CD4-positive, CD25-positive, alpha-beta regulatory T cell (primary cell): Measurements from ENCODE around the gene HERPUD2. TPM values are rescaled to one million over a fixed set of nuclear protein-coding genes. Genes with fewer than 3 reads are reported as not detected.
A peak's percentile ranks its signal among the peaks of the same experiment; 100 is the strongest.

Experiments used
- ATAC-seq, 2 donors: fragments of 150-1000 bp; cut with Tn5 transposase; one replicate each; pipeline ENCODE4 v1.10.0; 2021; ENCODE audit warnings: low read depth in 2 of 2, moderate number of reproducible peaks in 2 of 2, moderate library complexity in 1 of 2
- DNase-seq, 3 donors: peaks; one replicate each; pipeline versions ENCODE4 v3.0.0 to v3.0.0-alpha.2; 2012 to 2022; ENCODE audit warnings: mixed read lengths in 1 of 3
- H3K27ac ChIP-seq: one replicate; pipeline ENCODE4 v1.7.0; 2013; ENCODE audit warnings: mild to moderate bottlenecking, low read length; ENCODE audit not compliant: insufficient read depth, poor library complexity, severe bottlenecking
- H3K27me3 ChIP-seq: one replicate; pipeline ENCODE4 v1.7.0; 2013; ENCODE audit warnings: low read length; ENCODE audit not compliant: control insufficient read depth, insufficient read depth
- H3K36me3 ChIP-seq: one replicate; pipeline ENCODE4 v1.7.0; 2013; ENCODE audit warnings: mild to moderate bottlenecking, low read length, moderate library complexity; ENCODE audit not compliant: control insufficient read depth, insufficient read depth
- H3K4me1 ChIP-seq: 2 replicates; pipeline ENCODE4 v1.7.0; 2013; ENCODE audit warnings: mild to moderate bottlenecking, low read length; ENCODE audit not compliant: insufficient read depth, control insufficient read depth, poor library complexity, severe bottlenecking
- H3K4me3 ChIP-seq: one replicate; pipeline ENCODE4 v1.7.0; 2013; ENCODE audit warnings: low read depth, mild to moderate bottlenecking, low read length, moderate library complexity
- H3K9me3 ChIP-seq, 2 experiments: 1 replicate in 1 of 2; 2 replicates in 1 of 2; pipeline ENCODE4 v1.7.0; 2013; ENCODE audit warnings: low read length in 2 of 2, mild to moderate bottlenecking in 1 of 2, moderate library complexity in 1 of 2; ENCODE audit not compliant: control insufficient read depth in 2 of 2
- H3K27ac Mint-ChIP-seq, 3 donors: one replicate each; pipeline ENCODE4 v1.8.0; 2020 to 2022; ENCODE audit warnings: mild to moderate bottlenecking in 3 of 3, mixed read lengths in 3 of 3, moderate library complexity in 2 of 3
- H3K27me3 Mint-ChIP-seq: one replicate; pipeline ENCODE4 v1.8.0; 2022; ENCODE audit warnings: mild to moderate bottlenecking, mixed read lengths
- H3K36me3 Mint-ChIP-seq: one replicate; pipeline ENCODE4 v1.8.0; 2020; ENCODE audit warnings: mixed read lengths
- H3K4me1 Mint-ChIP-seq, 4 donors: one replicate each; pipeline ENCODE4 v1.8.0; 2020 to 2022; ENCODE audit warnings: mixed read lengths in 4 of 4, mild to moderate bottlenecking in 1 of 4
- H3K4me3 Mint-ChIP-seq, 4 donors: one replicate each; pipeline ENCODE4 v1.8.0; 2020 to 2022; ENCODE audit warnings: mild to moderate bottlenecking in 4 of 4, mixed read lengths in 4 of 4, moderate library complexity in 3 of 4
- H3K9me3 Mint-ChIP-seq, 7 donors: one replicate each; pipeline ENCODE4 v1.8.0; 2020 to 2022; ENCODE audit warnings: mixed read lengths in 7 of 7, mild to moderate bottlenecking in 3 of 7, moderate library complexity in 2 of 7
- polyA plus RNA-seq, 4 donors: library from polyadenylated mRNA; unstranded; fragments of 300-500 nt; fragmentation: Illumina TruSeq; gene quantifications; one replicate each; pipeline ENCODE4 v1.2.3, GENCODE V29; 2021
- total RNA-seq: library from RNA; stranded (reverse); gene quantifications from one replicate; pipeline ENCODE4 v1.2.3, GENCODE V29; 2022

The HERPUD2 gene, protein sequence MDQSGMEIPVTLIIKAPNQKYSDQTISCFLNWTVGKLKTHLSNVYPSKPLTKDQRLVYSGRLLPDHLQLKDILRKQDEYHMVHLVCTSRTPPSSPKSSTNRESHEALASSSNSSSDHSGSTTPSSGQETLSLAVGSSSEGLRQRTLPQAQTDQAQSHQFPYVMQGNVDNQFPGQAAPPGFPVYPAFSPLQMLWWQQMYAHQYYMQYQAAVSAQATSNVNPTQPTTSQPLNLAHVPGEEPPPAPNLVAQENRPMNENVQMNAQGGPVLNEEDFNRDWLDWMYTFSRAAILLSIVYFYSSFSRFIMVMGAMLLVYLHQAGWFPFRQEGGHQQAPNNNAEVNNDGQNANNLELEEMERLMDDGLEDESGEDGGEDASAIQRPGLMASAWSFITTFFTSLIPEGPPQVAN
- total RNA-seq = 113 TPM
- 10 to 100 TPM; 75.2 to 81.3 (median 79.7) TPM for polyA plus RNA-seq

DNA sequence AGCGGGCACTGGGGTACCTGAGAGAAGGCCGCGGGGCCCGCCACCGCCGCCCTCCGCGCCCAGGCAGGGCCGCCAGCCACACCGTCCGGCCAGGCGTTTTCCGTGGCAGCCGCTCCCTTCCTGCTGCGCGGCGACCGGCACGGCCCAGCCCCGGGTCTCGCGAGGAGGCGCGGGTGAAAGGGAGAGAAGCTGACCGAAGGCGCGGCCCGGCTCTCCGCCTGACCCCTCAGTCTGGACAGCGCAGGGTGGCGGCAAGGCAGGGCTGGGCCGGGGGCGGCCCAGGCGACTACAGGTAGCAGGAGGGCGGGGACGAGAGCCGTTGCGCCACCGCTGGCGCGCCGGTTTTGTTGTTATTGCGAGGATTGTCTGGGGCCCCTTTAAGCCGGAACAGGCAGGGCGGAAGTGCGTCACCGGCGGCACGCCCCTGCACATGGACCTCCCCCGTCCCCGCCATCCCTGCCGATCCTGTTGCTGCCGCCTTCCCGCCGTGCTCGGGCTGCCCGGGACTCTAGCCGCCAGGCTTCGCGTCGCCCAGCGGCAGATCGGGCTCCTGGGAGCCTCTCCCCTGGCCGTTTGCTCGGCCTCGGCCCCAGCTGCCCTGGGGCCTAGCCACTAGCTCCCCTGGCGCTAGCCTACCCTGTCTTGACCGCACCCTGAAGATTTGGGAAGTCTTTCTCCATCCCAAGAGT, at the start of gene HERPUD2:
TSS of gene HERPUD2 (minus strand) at position 352 of the 689 bp plus-strand sequence. CDS start 805 bp downstream, outside the sequence.
- Mint-ChIP-seq H3K36me3 (peaks cover 4% of the 10 kb centered on the region), H3K27me3 (no peaks in the 10 kb centered on the region), H3K27ac (peak within 1 kb of the TSS; percentile 97 to 99 (median 97)), H3K4me3 (peak within 1 kb of the TSS; percentile 97 to 99 (median 98)), H3K4me1 (peaks cover 30 to 49% (median 39%) of the 10 kb centered on the region in 4 donors), H3K9me3 (no peaks in the 10 kb centered on the region)
- Histone ChIP-seq H3K9me3 (no peaks in the 10 kb centered on the region), H3K27me3 (no peaks in the 10 kb centered on the region), H3K27ac (peak within 1 kb of the TSS; percentile 93), H3K4me3 (peak within 1 kb of the TSS; percentile 99), H3K36me3 (no peaks in the 10 kb centered on the region), H3K4me1 (peaks cover 47% of the 10 kb centered on the region)
- DNase-seq (peak; percentile 92 to 94 (median 92)), ATAC-seq (peak; percentile 86 to 88)

DNA sequence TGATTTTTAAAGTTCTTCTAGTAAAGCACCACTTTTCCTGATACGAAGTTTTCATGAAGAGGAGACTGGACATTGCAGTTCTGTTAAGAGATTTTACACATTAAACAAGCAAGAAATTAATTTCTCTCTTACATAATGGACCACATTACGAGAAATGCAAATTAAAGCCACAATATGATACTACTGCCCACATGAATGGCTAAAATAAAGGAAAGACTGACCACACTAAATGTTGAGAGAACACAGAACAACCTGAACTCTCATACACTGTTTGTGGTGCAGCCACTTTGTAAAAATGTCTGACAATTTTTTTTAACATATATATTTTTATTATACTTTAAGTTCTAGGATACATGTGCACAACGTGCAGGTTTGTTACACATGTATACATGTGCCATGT, 44.0 kb upstream of the HERPUD2 start:
- Mint-ChIP-seq H3K9me3 (peaks cover 0 to 12% (median 2%) of the 10 kb centered on the region in 7 donors), H3K4me3 (no peak overlapping the region), H3K36me3 (no peaks in the 10 kb centered on the region), H3K27ac (no peak overlapping the region), H3K4me1 (no peaks in the 10 kb centered on the region), H3K27me3 (peaks cover 20% of the 10 kb centered on the region)
- H3K27me3 ChIP-seq = peaks cover 2% of the 10 kb centered on the region
- H3K9me3 ChIP-seq = no peaks in the 10 kb centered on the region
- no peak for ATAC-seq
- no peaks in the 10 kb centered on the region for H3K4me1 ChIP-seq
- H3K27ac ChIP-seq = no peak overlapping the region
- no peak for DNase-seq
- H3K36me3 ChIP-seq = no peaks in the 10 kb centered on the region
- no peak overlapping the region for H3K4me3 ChIP-seq

DNA sequence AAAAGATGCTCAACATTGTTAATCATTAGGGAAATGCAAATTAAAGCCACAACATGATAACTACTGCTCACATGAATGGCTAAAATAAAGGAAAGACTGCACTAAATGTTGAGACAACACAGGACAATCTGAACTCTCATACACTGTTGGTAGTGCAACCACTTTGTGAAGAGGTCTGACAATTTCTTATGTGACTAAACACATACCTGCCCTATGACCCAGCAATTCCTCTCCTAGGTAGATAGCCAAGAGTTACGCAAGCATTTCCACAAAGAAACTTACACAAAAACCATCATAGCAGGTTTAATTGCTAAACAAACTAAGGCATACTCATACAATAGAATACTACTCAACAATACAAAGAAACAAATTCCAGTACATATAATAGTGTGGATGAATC, 41.8 kb upstream of the HERPUD2 start:
- no peak for ATAC-seq
- Histone ChIP-seq H3K4me1 (no peaks in the 10 kb centered on the region), H3K4me3 (no peak overlapping the region), H3K9me3 (no peaks in the 10 kb centered on the region), H3K27ac (no peak overlapping the region), H3K27me3 (peaks cover 2% of the 10 kb centered on the region), H3K36me3 (no peaks in the 10 kb centered on the region)
- H3K27me3 Mint-ChIP-seq = peaks cover 14% of the 10 kb centered on the region
- no peak overlapping the region for H3K4me3 Mint-ChIP-seq
- no peaks in the 10 kb centered on the region for H3K4me1 Mint-ChIP-seq
- peaks cover 0 to 5% (median 2%) of the 10 kb centered on the region in 7 donors for H3K9me3 Mint-ChIP-seq
- H3K27ac Mint-ChIP-seq = no peak overlapping the region
- no peaks in the 10 kb centered on the region for H3K36me3 Mint-ChIP-seq
- no peak for DNase-seq

DNA sequence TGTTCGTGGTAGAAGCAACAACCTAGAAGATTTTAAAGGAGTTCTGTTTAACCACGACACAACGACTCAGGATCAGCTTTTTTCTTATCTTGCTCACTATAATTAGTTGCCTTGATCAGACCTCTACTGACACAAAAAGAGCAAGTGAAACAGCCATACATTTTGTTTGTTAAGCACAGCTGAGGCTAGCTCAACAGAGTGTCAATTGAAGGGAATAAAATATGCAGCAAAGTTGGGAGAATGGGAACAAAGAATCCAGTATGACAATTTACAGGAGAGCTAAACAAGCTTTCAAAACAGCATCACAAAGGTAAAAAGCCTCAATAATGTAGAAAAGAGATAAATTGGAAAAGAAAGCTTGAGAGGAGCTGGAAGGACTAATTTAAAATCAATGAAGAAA, 40.5 kb upstream of the HERPUD2 start:
- ATAC-seq = no peak
- H3K27ac ChIP-seq = no peak overlapping the region
- peaks cover 9% of the 10 kb centered on the region for H3K27me3 Mint-ChIP-seq
- no peaks in the 10 kb centered on the region for H3K4me1 ChIP-seq
- no peaks in the 10 kb centered on the region for H3K9me3 ChIP-seq
- H3K36me3 Mint-ChIP-seq = no peaks in the 10 kb centered on the region
- peaks cover 2% of the 10 kb centered on the region for H3K27me3 ChIP-seq
- H3K4me3 ChIP-seq = no peak overlapping the region
- H3K4me3 Mint-ChIP-seq = no peak overlapping the region
- no peaks in the 10 kb centered on the region for H3K4me1 Mint-ChIP-seq
- peaks cover 0 to 5% (median under 1%) of the 10 kb centered on the region in 7 donors for H3K9me3 Mint-ChIP-seq
- H3K27ac Mint-ChIP-seq = no peak overlapping the region
- H3K36me3 ChIP-seq = no peaks in the 10 kb centered on the region
- no peak for DNase-seq

DNA sequence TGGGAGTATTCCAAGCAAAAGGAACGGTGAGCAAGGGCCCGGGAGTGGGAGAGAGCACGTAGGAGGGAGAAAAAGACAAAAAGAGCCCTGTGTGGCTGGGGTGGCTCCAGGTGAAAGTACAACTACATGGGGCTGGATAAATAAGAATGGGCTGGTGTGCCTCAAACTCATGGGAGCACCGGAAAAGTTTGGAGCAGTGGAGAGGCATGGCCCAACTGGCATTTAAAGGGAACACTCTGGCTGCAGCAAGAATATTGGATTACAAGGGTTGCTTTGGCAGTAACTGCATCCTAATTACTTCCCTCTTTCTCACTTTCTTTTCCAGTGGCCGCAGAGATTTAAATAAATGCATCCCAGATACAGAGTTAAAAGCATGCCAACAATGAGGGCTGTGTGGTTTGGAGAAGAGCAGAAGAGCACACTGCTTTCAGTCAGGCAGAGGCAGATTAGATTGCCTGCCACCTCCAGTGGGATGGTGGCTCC, 39.1 kb upstream of the HERPUD2 start:
- DNase-seq (no peak), ATAC-seq (no peak)
- H3K27me3 Mint-ChIP-seq = peaks cover 9% of the 10 kb centered on the region
- H3K4me1 Mint-ChIP-seq = peaks cover 0 to 4% (median under 1%) of the 10 kb centered on the region in 4 donors
- no peak overlapping the region for H3K4me3 Mint-ChIP-seq
- no peaks in the 10 kb centered on the region for H3K36me3 Mint-ChIP-seq
- H3K27me3 ChIP-seq = peaks cover 2% of the 10 kb centered on the region
- H3K27ac Mint-ChIP-seq = peak overlapping the region in 1 of 3 donors; percentile 34
- H3K4me3 ChIP-seq = no peak overlapping the region
- H3K9me3 ChIP-seq = no peaks in the 10 kb centered on the region
- no peaks in the 10 kb centered on the region for H3K4me1 ChIP-seq
- no peaks in the 10 kb centered on the region for H3K36me3 ChIP-seq
- H3K9me3 Mint-ChIP-seq = peaks cover 0 to 5% (median 0%) of the 10 kb centered on the region in 7 donors
- H3K27ac ChIP-seq = no peak overlapping the region

DNA sequence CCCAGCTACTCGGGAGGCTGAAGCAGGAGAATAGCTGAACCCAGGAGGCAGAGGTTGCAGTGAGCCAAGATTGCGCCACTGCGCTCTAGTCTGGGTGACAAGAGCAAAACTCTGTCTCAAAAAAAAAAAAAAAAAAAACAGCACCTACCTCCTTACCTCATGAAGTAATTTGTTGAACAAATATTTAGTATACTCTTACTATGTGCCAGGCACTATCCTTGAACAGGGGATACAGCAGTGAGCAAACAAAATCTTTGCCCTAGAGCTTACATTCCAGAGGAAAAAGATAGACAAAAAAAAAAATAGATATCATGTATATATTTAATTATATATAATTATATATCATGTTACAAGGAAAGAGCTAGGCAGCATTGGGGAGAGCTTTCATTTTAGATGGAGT, 36.4 kb upstream of the HERPUD2 start:
- H3K36me3 Mint-ChIP-seq = no peaks in the 10 kb centered on the region
- Histone ChIP-seq H3K4me3 (no peak overlapping the region), H3K27ac (no peak overlapping the region), H3K27me3 (peaks cover 2% of the 10 kb centered on the region), H3K4me1 (no peaks in the 10 kb centered on the region), H3K9me3 (no peaks in the 10 kb centered on the region), H3K36me3 (no peaks in the 10 kb centered on the region)
- H3K9me3 Mint-ChIP-seq = peaks cover 0 to 1% (median 0%) of the 10 kb centered on the region in 7 donors
- peak overlapping the region in 1 of 3 donors; percentile 53 for H3K27ac Mint-ChIP-seq
- H3K4me3 Mint-ChIP-seq = no peak overlapping the region
- ATAC-seq = no peak
- H3K4me1 Mint-ChIP-seq = peaks cover 0 to 7% (median 4%) of the 10 kb centered on the region in 4 donors
- DNase-seq = no peak
- H3K27me3 Mint-ChIP-seq = peaks cover 4% of the 10 kb centered on the region

DNA sequence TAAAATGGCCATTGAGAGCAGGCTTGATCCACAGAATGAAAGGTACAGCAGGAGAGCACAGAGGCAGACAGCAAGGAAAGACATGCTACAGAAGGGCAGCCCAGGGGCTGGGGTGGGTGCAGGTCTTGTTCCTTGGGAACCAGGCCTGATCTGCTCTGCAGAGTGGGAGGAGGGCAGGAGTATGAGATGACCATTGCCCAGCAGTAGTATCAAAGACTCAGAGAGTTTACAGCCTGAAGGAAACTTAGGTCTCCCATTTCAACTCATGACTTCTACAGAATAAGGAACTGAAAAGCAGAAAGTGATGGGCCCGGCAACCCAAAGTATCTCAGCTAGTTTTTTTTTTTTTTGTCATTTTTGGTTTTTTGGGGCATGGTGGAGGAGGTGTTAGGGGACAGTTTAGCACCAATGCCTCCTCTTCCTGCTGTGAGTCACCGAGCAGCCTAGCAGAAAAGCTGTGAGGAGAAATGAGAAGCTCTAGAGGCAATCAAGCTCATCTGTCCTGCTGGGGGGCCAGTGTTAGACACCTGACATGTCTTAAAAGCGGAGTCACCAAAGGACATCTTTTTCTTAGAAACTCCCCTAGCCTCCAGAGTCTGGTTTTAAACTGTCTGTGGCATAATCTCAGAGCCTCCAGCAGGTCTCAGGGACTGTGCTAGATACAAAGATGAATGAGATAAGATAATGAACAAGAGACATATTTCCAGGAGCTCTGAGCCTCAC, 34.3 kb upstream of the HERPUD2 start:
- H3K27ac ChIP-seq = no peak overlapping the region
- H3K9me3 ChIP-seq = no peaks in the 10 kb centered on the region
- no peaks in the 10 kb centered on the region for H3K36me3 ChIP-seq
- DNase-seq (no peak), ATAC-seq (peak; percentile 41 to 63)
- Mint-ChIP-seq H3K4me3 (no peak overlapping the region), H3K4me1 (peaks cover 3 to 26% (median 11%) of the 10 kb centered on the region in 4 donors), H3K36me3 (no peaks in the 10 kb centered on the region), H3K27ac (peak overlapping the region in 1 of 3 donors; percentile 36), H3K9me3 (peaks cover 0 to 1% (median 0%) of the 10 kb centered on the region in 7 donors), H3K27me3 (peaks cover 4% of the 10 kb centered on the region)
- no peak overlapping the region for H3K4me3 ChIP-seq
- H3K4me1 ChIP-seq = peaks cover 6% of the 10 kb centered on the region
- H3K27me3 ChIP-seq = no peaks in the 10 kb centered on the region
